IPS-11a (cell line): Measurements from ENCODE around the gene GART.

ENCODE experiments used
- H3K4me3 ChIP-seq: one replicate; pipeline ENCODE4 v1.5.1; 2013; ENCODE audit warnings: low read depth, low read length, control low read depth

Gene GART

DNA sequence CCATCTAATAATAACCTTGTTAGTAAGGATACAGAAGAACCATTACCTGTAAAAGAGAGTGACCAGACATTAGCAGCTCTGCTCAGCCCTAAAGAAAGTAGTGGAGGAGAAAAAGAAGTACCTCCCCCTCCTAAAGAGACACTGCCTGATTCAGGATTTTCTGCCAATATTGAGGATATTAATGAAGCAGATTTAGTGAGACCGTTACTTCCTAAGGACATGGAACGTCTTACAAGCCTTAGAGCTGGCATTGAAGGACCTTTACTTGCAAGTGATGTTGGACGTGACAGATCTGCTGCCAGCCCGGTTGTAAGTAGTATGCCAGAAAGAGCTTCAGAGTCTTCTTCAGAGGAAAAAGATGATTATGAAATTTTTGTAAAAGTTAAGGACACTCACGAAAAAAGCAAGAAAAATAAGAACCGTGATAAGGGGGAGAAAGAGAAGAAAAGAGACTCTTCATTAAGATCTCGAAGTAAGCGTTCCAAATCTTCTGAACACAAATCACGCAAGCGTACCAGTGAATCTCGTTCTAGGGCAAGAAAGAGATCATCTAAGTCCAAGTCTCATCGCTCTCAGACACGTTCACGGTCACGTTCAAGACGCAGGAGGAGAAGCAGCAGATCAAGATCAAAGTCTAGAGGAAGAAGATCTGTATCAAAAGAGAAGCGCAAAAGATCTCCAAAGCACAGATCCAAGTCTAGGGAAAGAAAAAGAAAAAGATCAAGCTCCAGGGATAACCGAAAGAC lies 12.5 kb upstream of the GART start:
- H3K4me3 ChIP-seq = no peak overlapping the region

DNA sequence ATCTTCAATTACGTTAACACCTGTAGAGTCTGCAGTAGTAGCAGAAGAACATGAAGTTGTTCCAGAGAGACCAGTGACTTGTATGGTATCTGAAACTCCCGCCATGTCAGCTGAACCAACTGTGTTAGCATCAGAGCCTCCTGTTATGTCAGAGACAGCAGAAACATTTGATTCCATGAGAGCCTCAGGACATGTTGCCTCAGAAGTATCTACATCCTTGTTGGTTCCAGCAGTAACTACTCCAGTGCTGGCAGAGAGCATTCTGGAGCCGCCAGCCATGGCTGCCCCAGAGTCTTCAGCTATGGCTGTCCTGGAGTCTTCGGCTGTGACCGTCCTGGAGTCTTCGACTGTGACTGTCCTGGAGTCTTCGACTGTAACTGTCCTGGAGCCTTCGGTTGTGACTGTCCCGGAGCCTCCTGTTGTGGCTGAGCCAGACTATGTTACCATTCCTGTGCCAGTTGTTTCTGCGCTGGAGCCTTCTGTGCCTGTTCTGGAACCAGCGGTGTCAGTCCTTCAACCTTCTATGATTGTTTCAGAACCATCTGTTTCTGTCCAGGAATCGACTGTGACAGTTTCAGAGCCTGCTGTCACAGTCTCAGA lies 11.2 kb upstream of the GART start:
- H3K4me3 ChIP-seq = no peak overlapping the region

DNA sequence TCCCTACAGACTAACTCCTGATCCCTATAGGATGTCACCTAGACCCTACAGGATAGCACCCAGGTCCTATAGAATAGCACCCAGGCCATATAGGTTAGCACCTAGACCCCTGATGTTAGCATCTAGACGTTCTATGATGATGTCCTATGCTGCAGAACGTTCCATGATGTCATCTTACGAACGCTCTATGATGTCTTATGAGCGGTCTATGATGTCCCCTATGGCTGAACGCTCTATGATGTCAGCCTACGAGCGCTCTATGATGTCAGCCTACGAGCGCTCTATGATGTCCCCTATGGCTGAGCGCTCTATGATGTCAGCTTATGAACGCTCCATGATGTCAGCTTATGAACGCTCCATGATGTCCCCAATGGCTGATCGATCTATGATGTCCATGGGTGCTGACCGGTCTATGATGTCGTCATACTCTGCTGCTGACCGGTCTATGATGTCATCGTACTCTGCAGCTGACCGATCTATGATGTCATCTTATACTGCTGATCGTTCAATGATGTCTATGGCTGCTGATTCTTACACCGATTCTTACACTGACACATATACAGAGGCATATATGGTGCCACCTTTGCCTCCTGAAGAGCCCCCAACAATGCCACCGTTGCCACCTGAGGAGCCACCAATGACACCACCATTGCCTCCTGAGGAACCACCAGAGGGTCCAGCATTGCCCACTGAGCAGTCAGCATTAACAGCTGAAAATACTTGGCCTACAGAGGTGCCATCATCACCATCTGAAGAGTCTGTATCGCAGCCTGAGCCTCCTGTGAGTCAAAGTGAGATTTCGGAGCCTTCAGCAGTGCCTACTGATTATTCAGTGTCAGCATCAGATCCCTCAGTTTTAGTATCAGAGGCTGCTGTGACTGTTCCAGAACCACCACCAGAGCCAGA lies 10.4 kb upstream of the GART start:
- H3K4me3 ChIP-seq = no peak overlapping the region

DNA sequence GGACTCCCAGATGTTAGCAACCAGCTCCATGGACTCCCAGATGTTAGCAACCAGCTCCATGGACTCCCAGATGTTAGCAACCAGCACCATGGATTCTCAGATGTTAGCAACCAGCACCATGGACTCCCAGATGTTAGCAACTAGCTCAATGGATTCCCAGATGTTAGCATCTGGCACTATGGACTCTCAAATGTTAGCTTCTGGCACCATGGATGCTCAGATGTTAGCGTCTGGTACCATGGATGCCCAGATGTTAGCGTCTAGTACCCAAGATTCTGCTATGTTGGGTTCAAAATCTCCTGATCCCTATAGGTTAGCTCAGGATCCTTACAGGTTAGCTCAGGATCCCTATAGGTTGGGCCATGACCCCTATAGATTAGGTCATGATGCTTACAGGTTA lies 9.7 kb upstream of the GART start:
- no peak overlapping the region for H3K4me3 ChIP-seq

DNA sequence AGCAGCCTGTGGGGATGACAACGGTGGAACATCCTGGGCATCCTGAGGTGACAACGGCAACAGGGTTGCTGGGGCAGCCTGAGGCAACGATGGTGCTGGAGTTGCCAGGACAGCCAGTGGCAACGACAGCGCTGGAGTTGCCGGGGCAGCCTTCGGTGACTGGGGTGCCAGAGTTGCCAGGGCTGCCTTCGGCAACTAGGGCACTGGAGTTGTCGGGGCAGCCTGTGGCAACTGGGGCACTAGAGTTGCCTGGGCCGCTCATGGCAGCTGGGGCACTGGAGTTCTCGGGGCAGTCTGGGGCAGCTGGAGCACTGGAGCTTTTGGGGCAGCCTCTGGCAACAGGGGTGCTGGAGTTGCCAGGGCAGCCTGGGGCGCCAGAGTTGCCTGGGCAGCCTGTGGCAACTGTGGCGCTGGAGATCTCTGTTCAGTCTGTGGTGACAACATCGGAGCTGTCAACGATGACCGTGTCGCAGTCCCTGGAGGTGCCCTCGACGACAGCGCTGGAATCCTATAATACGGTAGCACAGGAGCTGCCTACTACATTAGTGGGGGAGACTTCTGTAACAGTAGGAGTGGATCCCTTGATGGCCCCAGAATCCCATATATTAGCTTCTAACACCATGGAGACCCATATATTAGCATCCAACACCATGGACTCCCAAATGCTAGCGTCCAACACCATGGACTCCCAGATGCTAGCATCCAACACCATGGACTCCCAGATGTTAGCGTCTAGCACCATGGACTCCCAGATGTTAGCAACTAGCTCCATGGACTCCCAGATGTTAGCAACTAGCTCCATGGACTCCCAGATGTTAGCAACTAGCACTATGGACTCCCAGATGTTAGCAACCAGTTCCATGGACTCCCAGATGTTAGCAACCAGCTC lies 9.1 kb upstream of the GART start:
- H3K4me3 ChIP-seq = no peak overlapping the region

DNA sequence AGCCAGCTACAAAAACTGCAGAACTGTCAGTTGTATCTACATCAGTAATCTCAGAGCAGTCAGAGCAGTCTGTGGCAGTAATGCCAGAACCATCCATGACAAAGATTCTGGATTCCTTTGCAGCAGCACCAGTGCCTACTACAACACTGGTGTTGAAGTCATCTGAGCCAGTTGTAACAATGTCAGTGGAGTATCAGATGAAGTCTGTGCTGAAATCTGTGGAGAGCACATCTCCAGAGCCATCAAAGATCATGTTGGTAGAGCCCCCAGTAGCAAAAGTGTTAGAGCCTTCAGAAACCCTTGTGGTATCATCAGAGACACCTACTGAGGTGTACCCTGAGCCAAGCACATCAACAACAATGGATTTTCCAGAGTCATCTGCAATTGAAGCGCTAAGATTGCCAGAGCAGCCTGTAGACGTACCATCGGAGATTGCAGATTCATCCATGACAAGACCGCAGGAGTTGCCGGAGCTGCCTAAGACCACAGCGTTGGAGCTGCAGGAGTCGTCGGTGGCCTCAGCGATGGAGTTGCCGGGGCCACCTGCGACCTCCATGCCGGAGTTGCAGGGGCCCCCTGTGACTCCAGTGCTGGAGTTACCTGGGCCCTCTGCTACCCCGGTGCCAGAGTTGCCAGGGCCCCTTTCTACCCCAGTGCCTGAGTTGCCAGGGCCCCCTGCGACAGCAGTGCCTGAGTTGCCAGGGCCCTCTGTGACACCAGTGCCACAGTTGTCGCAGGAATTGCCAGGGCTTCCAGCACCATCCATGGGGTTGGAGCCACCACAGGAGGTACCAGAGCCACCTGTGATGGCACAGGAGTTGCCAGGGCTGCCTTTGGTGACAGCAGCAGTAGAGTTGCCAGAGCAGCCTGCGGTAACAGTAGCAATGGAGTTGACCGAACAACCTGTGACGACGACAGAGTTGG lies 8.2 kb upstream of the GART start:
- H3K4me3 ChIP-seq = no peak overlapping the region

DNA sequence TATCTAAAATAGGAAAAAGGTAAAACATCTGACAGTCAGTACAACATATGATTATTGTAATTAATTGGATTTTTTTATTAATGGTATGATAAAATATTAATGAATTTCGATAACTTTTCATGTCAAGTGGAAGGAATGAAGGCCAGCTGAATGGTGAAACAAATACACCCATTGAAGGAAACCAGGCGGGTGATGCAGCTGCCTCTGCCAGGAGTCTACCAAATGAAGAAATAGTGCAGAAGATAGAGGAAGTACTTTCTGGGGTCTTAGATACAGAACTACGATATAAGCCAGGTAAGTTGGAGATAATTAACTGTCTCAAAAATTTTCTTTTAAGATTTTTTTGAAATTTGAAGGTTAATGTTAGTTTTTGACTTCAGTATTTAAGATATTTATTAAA lies 4.2 kb upstream of the GART start:
- no peak overlapping the region for H3K4me3 ChIP-seq

DNA sequence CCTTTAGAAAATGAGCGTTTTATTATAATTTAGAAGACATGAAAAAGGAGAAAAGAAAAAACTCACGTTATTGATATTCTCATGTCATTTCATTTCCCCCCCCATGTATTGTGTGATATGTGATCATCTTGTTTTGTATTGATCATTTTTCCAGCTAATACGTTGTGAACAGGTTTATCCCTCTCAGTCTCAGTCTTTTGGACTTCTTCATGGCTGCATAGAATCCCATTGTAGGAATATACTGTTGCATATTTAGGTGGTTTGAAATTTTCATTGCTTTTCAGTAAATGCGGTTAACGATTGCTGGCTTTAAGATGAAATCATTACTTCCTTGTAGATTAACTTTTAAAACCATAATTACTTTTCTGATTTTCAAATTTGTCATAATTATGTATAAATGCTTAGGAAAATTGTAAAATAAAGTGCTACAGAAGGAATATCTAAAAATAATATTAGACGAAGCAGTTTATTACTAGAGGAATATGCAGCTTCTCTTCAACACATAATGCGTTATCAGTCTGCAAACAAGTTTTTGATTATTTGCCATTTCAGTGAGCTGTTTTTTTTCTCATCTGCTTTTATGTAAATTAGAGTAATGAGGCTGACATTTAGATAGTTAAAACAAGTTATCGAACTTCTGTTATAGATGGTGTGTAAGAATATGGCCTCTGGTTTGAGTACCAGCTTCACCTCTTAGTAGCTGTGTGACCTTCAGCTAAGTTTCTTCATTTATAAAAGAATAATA lies 2.7 kb upstream of the GART start:
- H3K4me3 ChIP-seq = peak overlapping the region; percentile 92

DNA sequence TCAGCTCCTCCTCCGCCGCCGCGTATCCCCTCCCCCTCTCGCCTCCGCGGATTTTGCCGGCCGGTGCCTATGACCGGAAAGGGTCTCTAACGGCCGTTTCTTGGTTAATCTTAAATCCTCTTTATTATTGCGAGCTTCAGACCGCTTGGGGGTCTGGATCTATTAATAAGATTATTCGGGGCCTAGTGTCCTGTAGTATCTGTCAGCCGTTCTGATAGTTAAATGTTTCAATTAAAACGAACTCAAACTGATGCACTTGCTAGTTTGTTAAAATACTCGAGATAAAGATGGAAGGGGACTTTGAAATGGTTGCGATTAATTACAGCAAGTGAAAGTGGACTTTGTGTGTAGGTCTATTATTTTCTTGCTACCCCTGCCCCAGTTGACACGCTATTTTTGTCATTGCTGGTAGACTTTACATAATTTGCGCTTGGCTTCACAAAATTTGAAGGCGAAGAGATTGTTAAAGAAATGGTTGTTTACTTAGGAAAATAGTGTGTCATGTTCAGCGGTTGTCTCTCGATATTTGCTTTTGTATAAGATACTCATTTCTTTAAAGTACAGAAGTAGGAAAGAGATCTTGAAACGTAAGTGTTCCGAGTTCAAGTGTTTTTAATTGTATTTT lies 1.7 kb upstream of the GART start:
- peak overlapping the region; percentile 92 for H3K4me3 ChIP-seq

DNA sequence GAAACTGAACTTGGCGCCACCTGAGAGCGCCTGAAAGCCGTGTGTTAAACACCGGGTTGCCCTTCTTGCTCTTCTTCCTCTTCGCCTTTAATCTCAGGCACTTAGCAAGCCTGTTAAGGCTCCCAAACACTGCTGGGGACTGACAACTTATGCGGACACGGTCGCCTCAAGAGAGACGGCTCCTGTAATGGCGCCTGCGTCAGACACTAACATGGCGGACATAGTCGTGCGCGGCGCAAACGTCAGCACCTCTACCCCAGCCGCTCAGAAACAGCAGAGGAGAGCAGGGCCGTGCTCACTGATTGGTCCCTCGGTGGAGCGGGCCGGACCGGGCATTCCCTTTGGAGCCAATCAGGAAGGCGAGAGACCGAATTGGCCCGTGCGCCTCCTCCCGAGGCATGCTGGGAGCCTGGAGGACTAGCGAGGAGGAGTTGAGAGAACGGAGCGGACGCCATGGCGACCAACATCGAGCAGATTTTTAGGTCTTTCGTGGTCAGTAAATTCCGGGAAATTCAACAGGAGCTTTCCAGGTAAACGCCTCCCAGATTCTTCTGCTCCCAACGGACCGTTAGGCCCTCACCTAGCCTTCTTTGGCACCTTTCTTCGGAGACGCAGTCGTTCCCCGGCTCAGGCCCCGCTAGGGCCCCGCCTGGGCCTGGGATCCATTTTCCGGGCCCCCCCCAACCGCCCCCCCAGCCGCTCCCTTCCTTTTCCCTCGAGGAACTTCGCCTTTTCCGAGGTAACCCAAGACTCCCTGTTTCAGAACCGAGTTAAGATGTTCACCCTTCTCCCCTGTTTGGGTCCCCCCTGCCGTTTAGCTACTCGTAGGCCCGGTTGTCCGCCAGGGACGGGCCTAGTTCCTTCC lies 955 bp upstream of the GART start, which contains the start of gene SON:
Gene SON (plus strand): TSS at position 399 of the 865 bp plus-strand sequence. CDS start 55 bp downstream, at position 454.
- H3K4me3 ChIP-seq = peak within 1 kb of the TSS; percentile 92

DNA sequence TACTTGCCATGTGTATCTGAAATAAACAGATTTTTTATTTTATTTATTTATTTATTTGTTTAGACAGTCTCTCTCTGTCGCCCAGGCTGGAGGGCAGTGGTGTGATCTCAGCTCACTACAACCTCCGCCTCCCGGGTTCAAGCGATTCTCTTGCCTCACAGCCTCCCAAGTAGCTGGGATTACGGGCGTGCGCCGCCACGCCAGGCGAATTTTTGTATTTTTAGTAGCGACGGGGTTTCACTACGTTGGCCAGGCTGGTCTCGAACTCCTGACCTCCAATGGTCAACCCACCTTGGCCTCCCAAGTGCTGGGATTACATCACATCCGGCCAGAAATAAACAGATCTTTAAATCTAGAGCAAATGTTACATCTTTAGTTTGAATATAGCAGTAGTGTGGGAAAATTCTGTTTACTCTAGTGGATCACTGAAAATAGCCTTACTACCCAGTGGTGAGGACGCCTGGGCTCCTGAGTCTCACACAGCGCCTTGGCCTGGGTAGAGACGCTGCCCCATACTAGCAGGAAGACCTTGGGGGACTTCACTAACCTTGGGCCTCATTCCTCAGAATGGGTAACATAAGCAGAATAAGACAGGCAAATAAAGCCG lies 709 bp downstream of the GART start:
- peak overlapping the region; percentile 92 for H3K4me3 ChIP-seq

DNA sequence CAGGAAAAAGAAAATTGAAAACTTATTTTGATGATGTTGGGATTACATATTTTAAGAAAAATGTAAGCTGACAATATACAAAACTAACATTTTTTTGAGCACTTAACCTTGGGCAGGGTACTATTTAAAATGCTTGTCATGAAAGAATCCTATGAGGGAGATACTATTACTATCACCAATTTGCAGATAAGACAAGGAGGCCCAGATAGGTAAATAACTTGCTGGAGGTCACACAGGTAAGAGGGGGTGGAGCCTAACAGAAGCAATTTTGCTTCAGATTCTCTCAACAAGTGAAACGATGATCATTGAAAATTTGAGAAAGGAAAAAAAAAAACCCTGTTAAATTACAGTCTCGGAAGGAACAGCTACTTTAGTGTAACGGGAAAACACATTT lies 1.2 kb downstream of the GART start:
- peak overlapping the region; percentile 92 for H3K4me3 ChIP-seq

DNA sequence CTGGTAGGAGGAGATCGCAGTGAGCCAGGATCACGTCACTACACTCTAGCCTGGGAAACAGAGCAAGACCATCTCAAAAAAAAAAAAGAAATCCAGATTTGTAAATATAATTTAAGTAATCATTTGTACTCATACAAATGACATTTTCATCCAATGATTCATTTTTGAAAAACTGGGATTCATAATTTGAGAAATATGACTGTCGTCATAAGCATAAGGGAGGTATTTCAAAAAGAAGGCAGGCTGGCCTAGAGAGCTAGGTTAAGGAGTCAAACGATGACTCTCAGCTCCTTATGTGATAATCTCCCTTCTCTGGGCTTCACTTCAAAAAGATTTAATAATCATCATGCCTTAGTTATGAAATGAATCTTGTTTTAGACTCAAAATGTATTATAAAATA lies 2.3 kb downstream of the GART start:
- no peak overlapping the region for H3K4me3 ChIP-seq

DNA sequence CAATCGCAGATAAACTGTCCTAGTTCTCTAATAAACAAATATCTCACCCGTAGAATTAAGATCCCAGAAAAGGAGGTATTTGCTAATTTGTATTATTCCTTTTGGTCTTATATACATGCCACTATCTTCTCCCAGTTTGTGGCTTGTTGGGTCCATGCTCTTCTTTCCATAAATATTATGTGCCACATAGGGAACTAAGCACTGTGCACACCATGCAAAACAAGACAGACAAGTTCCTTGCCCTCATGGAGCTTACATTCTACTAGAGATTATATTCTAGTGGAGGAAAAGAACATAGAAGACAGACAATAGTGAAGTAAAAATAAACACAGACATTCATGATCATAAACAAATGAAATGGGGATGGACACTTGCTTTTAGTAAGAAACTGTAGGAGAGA lies 4.7 kb downstream of the GART start:
- H3K4me3 ChIP-seq = no peak overlapping the region

DNA sequence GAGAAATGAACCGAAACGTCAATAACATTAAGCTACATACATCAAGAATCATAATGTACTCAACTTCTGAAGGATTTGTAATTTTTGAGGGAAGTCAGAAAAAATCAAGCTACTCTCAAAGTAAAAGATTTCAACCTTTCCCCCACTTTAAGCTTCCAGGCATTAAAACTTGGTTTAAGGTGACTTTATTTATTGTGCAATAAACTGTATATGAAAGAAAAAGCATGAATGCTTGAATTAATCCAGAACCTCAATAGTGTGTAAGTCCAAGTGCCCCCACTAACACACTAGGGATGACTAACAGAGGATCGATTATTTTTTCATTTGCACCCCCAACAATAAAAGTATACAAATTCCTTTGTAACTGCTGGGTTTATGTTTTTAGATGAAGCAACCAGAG lies 10.9 kb downstream of the GART start:
- H3K4me3 ChIP-seq = no peak overlapping the region

DNA sequence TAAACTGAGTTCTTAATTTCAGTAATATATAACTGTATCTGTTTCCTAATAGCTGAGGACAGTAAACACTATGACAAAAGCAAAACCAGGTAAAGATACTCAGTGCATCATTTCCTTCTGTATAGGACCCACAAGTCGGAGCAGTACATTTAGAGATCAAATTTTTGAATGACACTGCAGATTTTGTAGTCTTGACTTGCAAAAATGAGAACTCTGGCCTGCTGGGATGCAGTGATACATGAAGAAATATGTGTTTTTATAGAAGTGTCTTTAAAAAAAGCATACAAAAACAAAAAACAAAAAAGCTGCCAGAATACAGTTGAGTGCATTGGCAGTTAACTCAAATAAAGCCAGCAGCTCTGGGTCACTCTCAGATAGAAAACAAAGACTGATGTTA lies 19.0 kb downstream of the GART start:
- H3K4me3 ChIP-seq = no peak overlapping the region

DNA sequence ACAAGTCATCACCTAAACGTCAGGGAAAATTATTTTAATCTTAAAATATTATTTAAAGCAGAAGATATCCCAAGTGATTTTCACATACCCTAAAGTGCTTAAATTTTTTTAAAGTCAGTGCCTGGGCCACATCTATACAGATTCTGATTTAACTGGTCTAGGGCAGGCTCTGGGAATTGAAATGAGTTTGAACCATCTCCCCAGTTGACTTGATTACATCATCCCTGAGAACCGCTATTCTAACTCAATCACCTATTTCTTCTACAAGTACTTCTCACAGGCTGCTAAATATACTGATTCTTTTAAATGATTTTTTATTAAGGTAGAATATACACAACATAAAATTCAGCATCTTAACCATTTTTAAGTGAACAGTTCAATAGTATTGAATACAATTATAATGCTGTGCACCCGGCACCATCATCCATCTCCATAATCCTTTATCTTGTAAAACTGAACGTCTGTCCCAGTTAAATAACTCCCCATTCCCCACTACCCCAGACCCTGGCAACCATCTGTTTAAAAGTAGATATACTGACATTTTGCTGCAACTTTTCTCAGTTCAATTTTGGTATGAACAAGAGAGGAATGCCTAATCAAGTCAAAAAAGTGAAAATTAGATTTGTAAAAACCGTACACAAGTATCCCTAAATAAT lies 19.5 kb downstream of the GART start:
- H3K4me3 ChIP-seq = no peak overlapping the region
